Measurements from ENCODE around the gene GAGE10. TPM values are rescaled to one million over a fixed set of nuclear protein-coding genes. Genes with fewer than 3 reads are reported as not detected.
A peak's percentile ranks its signal among the peaks of the same experiment; 100 is the strongest.
"Not testable (repeated sequence)": the region's sequence is repeated elsewhere in the genome, so short reads cannot be mapped to it uniquely, and the experiment has no call there.

GAGE10 gene
- total RNA-seq, 1 donor from 2014 or later, result not detected

DNA sequence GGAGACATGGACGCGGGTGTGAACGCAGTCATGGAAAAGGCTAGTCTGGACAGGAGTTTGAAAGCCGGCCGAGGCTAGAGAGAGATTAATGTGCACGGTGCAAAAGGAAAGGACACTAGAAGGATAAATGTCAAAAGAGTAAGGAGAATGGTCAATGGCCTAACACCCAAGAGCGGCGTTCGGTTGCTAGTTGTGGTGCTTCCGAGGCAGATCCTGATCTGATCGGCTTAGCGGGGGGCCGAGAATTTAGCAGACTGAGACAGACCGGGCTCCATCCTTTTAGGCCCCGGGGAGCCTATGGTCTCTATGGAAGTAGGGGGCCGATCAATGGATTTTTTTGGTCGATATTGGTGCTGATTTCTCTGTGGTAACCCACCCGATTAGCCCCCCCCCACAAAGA, 6.9 kb downstream of the GAGE10 start:
- no peak for DNase-seq (ENCODE audit: low spot score)
- intact Hi-C loops (cut with DNase I), result no loop called here

DNA sequence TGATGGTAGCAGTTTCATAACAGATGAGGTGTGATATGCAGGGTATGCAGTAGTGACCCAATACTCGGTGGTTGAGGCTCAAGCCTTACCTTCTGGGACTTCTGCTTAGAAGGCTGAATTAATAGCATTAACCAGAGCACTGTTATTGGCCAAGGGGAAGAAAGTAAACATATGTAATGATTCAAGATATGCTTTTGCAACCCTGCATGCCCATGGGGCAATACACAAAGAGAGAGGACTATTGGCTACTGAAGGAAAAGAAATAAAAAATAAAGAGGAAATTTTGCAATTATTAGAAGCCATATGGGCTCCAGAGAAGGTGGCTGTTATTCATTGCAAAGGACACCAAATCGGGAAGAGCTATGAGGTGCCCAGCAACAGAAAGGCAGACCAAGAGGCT, 8.7 kb downstream of the GAGE10 start:
- DNase-seq (ENCODE audit: low spot score), result no peak
- intact Hi-C loops (cut with DNase I), result no loop called here

DNA sequence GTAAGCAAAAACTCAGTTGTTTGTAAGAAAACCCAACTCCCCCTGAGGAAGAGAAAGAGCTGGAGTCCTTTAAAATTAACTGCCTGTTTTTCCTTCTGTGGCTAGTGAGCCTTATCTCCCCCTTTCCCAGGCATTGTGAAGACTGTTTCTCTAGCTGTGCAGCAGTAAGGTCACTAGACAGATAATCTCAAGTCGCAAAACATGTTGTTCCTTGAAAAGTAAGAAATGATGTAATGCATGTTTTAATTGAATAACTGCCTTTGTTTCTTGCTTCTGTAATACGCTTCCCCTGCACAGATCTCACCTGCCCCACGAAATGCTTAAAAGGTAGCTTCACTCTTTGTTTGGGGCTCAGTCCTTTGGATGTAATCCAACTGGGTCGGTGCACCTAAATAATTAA, 12.6 kb downstream of the GAGE10 start:
- DNase-seq (ENCODE audit: low spot score), result no peak
- intact Hi-C loops (cut with DNase I), result no loop called here

DNA sequence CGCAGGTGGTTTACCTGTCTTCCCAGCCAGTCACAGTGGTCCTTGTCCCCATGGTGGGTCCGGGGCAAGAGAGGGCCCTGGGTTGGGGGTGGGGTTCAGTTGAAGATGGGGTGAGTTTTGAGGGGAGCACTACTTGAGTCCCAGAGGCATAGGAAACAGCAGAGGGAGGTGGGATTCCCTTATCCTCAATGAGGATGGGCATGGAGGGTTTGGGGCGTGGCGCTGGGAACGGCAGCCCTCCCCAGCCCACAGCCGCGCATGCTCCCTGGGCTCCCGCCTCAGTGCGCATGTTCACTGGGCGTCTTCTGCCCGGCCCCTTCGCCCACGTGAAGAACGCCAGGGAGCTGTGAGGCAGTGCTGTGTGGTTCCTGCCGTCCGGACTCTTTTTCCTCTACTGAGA, 18.3 kb downstream of the GAGE10 start, which contains the start of gene GAGE12J:
Gene GAGE12J (plus strand): TSS at position 301 of the 400 bp plus-strand sequence. CDS start 1,157 bp downstream, outside the sequence.
- intact Hi-C loops (cut with DNase I); DNase-seq (ENCODE audit: low spot score): not testable (repeated sequence)

DNA sequence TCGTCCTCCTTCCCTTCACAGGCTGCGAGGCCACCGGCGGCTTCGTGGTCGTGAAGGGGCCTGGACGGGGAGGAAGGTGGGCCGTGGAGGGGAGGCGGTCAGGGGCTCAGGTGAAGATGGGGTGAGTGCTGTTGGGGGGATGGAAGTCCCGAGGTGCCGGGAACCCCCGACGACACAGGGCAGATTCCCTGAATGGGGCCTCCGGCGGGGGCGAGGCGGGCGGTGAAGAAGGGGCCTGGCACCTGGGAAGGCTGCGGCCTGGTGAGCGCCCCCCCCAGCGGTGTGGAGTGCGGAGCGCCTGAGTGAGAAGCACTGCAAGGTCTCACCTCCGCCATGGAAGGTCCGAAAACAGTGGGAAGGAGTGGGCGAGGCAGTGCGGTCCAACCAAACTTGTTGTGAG, 18.8 kb downstream of the GAGE10 start:
- intact Hi-C loops (cut with DNase I); DNase-seq (ENCODE audit: low spot score): not testable (repeated sequence)

DNA sequence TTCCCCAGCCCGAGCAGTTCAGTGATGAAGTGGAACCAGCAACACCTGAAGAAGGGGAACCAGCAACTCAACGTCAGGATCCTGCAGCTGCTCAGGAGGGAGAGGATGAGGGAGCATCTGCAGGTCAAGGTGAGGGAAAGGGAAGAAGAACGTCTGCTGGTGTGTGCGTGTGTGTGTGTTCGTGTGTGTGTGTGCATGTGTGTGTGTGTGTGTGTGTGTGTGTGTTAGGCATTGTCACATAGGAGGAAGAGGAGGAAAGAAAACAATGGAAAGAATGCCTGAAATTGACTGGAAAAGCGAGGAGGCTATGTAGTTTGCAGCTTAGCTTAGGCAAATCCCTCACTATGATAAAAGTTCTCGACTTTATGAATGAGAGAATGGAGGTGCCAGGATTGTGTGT, 20.3 kb downstream of the GAGE10 start:
- intact Hi-C loops (cut with DNase I); DNase-seq (ENCODE audit: low spot score): not testable (repeated sequence)

DNA sequence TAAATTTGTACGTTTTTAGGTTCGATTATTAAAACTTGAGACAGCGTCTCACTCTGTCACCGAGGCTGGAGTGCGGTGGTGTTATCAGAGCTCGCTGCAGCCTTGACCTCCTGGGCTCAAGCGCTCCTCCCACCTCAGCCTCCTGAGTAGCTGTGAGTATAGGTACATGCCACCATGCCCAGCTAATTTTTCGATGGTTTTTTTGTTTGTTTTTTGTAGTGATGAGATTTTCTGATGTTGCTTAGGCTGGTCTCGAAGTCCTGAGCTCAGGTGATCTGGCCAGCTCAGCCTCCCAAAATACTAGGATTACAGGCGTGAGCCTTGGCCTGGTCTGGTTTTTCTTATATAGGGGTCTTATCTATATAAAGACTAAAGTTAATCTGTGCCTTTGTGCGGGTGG, 27.0 kb downstream of the GAGE10 start:
- DNase-seq (ENCODE audit: low spot score); intact Hi-C loops (cut with DNase I): not testable (repeated sequence)

DNA sequence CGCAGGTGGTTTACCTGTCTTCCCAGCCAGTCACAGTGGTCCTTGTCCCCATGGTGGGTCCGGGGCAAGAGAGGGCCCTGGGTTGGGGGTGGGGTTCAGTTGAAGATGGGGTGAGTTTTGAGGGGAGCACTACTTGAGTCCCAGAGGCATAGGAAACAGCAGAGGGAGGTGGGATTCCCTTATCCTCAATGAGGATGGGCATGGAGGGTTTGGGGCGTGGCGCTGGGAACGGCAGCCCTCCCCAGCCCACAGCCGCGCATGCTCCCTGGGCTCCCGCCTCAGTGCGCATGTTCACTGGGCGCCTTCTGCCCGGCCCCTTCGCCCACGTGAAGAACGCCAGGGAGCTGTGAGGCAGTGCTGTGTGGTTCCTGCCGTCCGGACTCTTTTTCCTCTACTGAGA, 27.8 kb downstream of the GAGE10 start, which contains the start of gene GAGE13:
Gene GAGE13 (plus strand): TSS at position 301 of the 400 bp plus-strand sequence. CDS start 1,156 bp downstream, outside the sequence.
- intact Hi-C loops (cut with DNase I); DNase-seq (ENCODE audit: low spot score): not testable (repeated sequence)

DNA sequence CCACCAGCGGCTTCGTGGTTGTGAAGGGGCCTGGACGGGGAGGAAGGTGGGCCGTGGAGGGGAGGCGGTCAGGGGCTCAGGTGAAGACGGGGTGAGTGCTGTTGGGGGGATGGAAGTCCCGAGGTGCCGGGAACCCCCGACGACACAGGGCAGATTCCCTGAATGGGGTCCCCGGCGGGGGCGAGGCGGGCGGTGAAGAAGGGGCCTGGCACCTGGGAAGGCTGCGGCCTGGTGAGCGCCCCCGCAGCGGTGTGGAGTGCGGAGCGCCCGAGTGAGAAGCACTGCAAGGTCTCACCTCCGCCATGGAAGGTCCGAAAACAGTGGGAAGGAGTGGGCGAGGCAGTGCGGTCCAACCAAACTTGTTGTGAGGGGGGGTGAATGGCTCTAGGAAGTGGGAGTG, 28.4 kb downstream of the GAGE10 start:
- DNase-seq (ENCODE audit: low spot score), result not testable (repeated sequence)

DNA sequence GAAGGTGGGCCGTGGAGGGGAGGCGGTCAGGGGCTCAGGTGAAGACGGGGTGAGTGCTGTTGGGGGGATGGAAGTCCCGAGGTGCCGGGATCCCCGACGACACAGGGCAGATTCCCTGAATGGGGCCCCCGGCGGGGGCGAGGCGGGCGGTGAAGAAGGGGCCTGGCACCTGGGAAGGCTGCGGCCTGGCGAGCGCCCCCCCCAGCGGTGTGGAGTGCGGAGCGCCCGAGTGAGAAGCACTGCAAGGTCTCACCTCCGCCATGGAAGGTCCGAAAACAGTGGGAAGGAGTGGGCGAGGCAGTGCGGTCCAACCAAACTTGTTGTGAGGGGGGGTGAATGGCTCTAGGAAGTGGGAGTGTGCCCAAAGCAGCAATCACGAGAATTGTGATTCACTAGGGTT, 38.0 kb downstream of the GAGE10 start:
- intact Hi-C loops (cut with DNase I), result not testable (repeated sequence)
- DNase-seq (ENCODE audit: low spot score), result peak; percentile 87

More for the DNA sequence above, 28.4 kb downstream of the GAGE10 start:
- intact Hi-C loops (cut with DNase I), result not testable (repeated sequence)

DNA sequence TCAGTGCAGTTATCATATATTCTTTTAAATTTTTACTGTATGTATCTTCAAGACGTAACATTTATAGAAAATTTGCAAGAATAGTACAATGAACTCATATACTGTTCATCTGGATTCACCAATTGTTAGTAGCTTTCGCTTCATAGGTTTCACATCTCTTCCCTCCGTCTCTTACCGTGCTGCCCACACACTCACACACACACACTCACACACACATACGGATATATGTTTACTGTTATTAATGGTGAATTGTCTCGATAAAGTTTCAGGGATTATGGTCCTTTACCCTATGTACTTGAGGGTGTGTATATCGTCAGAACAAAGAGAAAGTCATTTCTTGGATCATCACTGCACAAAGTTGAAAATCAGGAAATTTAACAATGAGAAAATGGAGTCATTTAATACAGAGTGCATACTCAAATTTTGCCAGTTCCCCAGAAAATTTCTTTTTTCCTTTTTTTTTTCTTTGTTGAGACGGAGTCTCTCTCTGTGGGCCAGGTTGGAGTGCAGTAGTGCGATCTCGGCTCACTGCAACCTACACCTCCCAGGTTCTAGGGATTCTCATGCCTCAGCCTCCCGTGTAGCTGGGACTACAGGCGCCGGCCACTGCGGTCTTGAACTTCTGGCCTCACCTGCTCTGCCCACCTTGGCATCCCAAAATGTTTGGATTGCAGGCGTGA, 41.2 kb downstream of the GAGE10 start:
- intact Hi-C loops (cut with DNase I); DNase-seq (ENCODE audit: low spot score): not testable (repeated sequence)

DNA sequence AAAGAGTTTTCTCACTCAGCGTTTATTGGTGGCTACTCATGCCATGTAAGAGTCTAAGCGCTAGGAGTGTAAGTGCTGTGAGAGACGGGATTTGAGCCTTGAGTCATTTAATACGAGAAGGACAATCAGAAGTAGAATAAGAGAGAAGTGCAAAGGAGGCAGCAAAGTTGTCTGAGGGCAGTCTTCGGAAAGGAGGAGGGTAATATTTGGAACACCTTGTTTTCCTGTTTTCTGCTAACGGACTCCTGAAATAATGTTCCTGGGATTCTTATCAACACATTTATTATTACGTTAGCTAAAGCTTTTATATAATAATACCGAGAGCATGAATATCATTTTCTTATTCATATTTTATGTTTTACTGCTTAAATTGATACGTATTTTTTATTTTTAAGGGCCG, 42.0 kb downstream of the GAGE10 start:
- intact Hi-C loops (cut with DNase I); DNase-seq (ENCODE audit: low spot score): not testable (repeated sequence)

DNA sequence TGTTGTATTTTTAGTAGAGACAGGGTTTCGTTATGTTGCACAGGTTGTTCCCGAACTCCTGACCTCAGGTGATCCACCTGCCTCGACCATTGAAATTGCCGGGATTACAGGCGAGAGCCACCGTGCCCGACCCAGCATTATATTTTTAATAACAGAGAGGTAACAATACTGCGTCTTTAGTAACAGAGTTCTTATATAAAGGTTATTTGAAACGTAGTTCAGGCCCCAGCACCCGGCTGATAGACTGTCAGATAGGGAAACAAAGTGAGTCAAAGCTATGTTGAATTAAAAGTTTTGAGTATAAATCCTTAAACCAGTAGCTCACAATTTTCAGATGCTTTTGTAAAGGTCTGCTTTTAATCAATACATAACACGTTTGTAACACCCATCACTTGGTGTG, 42.7 kb downstream of the GAGE10 start:
- DNase-seq (ENCODE audit: low spot score), result peak; percentile 85
- intact Hi-C loops (cut with DNase I), result not testable (repeated sequence)

Other genes starting within 250 kb of the GAGE10 start
- gene CCDC120, start 244.6 kb upstream of the GAGE10 start, total RNA-seq, result 1.7 TPM
- gene PRAF2, start 229.6 kb upstream of the GAGE10 start, total RNA-seq, result 14.8 TPM
- 68.1 TPM for gene WDR45, start 223.8 kb upstream of the GAGE10 start, total RNA-seq
- 18.7 TPM for gene GPKOW, start 179.9 kb upstream of the GAGE10 start, total RNA-seq
- 3.4 TPM for gene MAGIX, start 140.9 kb upstream of the GAGE10 start, total RNA-seq
- 84.9 TPM for gene PLP2, start 131.7 kb upstream of the GAGE10 start, total RNA-seq
- gene PRICKLE3, start 117.3 kb upstream of the GAGE10 start, total RNA-seq, result 10.3 TPM
- 1.2 TPM for gene SYP, start 103.5 kb upstream of the GAGE10 start, total RNA-seq
- 0.08 TPM for gene CACNA1F, start 70.3 kb upstream of the GAGE10 start, total RNA-seq
- 10.6 TPM for gene CCDC22, start 68.2 kb upstream of the GAGE10 start, total RNA-seq
- gene FOXP3, start 38.9 kb upstream of the GAGE10 start, total RNA-seq, result 0.11 TPM
- 23.4 TPM for gene PPP1R3F, start 33.9 kb upstream of the GAGE10 start, total RNA-seq
- gene GAGE12J, start 18.4 kb downstream of the GAGE10 start, total RNA-seq, result not detected
- gene GAGE13, start 27.9 kb downstream of the GAGE10 start, total RNA-seq, result not detected
- gene GAGE12C, start 228.5 kb downstream of the GAGE10 start, total RNA-seq, result not detected
- gene GAGE12D, start 238.1 kb downstream of the GAGE10 start, total RNA-seq, result not detected
- gene GAGE12E, start 247.6 kb downstream of the GAGE10 start, total RNA-seq, result not detected

Measured in cardiac septum (tissue), 1 donor.